Sigmoid colon (tissue), 7 donors: ENCODE results near the gene WBP1. TPM values are rescaled to one million over a fixed set of nuclear protein-coding genes. Genes with fewer than 3 reads are reported as not detected.

Source experiments
- DNase-seq: peaks from one replicate; pipeline ENCODE4 v3.0.0-alpha.2; 2019
- H3K27ac ChIP-seq, 4 donors: fragments of 200-600 bp; sonication (generic); one replicate each; pipeline ENCODE4 v1.5.1; 2016 to 2019; ENCODE audit warnings: mild to moderate bottlenecking in 1 of 4
- H3K27me3 ChIP-seq, 3 donors: fragments of 200-600 bp; sonication (generic); one replicate each; pipeline ENCODE4 v1.5.1; 2019; ENCODE audit warnings: mild to moderate bottlenecking in 1 of 3
- H3K36me3 ChIP-seq, 4 donors: fragments of 200-600 bp; sonication (generic); one replicate each; pipeline ENCODE4 v1.5.1; 2016 to 2019
- H3K4me1 ChIP-seq, 4 donors: fragments of 200-600 bp; sonication (generic); one replicate each; pipeline ENCODE4 v1.5.1; 2017 to 2019
- H3K4me3 ChIP-seq, 4 donors: fragments of 200-600 bp; sonication (generic); one replicate each; pipeline ENCODE4 v1.5.1; 2017 to 2019; ENCODE audit warnings: mild to moderate bottlenecking in 2 of 4, moderate library complexity in 1 of 4
- H3K9me3 ChIP-seq, 4 donors: fragments of 200-600 bp in 3 of 4; sonication (generic) in 3 of 4; one replicate each; pipeline versions ENCODE4 v1.5.1 to v1.6.1; 2013 to 2019
- CTCF ChIP-seq, 4 experiments: fragments of 450-650 bp in 3 of 4; fragments of 200-600 bp in 1 of 4; IDR thresholded peaks; one replicate each; pipeline ENCODE4 v1.5.1; 2016 to 2019; ENCODE audit warnings: antibody characterized with exemption in 4 of 4, mild to moderate bottlenecking in 3 of 4, moderate library complexity in 2 of 4
- EP300 ChIP-seq, 4 donors: sonication (generic); formaldehyde crosslinking; IDR thresholded peaks; one replicate each; pipeline ENCODE4 v1.6.1; 2017; ENCODE audit warnings: antibody characterized with exemption in 4 of 4
- POLR2A ChIP-seq, 2 donors: fragments of 450-650 bp; IDR thresholded peaks; one replicate each; pipeline ENCODE4 v1.6.1; 2016; ENCODE audit warnings: antibody characterized with exemption in 2 of 2, mild to moderate bottlenecking in 2 of 2, moderate library complexity in 2 of 2
- POLR2AphosphoS5 ChIP-seq, 4 donors: sonication (generic); formaldehyde crosslinking; IDR thresholded peaks; one replicate each; pipeline ENCODE4 v1.6.1; 2017; ENCODE audit warnings: antibody characterized with exemption in 4 of 4
- WGBS, 2 donors: extraction: QIAGEN DNeasy Blood & Tissue Kit; methylation state at CpG; one replicate each; pipeline ENCODE4 v1.1.7; 2013; 5-methylcytosine and 5-hydroxymethylcytosine counted together
- intact Hi-C: fragments of 100-400 bp; cut with DNase I; formaldehyde crosslinking; loops from one replicate; pipeline ENCODE4 v1.15.1; 2023
- polyA plus RNA-seq, 3 donors: library from polyadenylated mRNA; stranded (reverse); fragments of 200-250 nt; gene quantifications; one replicate each; pipeline ENCODE4 v1.2.3, GENCODE V29; 2013
- total RNA-seq, 4 donors: library from RNA; depleted of rRNA; stranded (reverse); fragments of >200 nt; gene quantifications; one replicate each; pipeline ENCODE4 v1.1.0, GENCODE V29; 2016
- donor health status: healthy with polysubstance abuse.
- donor health status: Bipolar disorder and iron deficiency.
- donor health status: healthy.

The WBP1 gene
- total and polyA plus RNA-seq, 7 donors, result 59.2 to 89.2 (median 63.1) TPM

- DNase-seq, result no peak
- Histone ChIP-seq H3K27me3 (peaks cover 6 to 27% (median 6%) of the 10 kb centered on the region in 3 donors), H3K27ac (no peak overlapping the region), H3K36me3 (no peaks in the 10 kb centered on the region), H3K4me1 (peaks cover 0 to 23% (median 18%) of the 10 kb centered on the region in 4 donors), H3K9me3 (no peaks in the 10 kb centered on the region), H3K4me3 (no peak overlapping the region)
- TF ChIP-seq CTCF (IDR thresholded peaks at IDR 0.05) (no peak), EP300 (IDR thresholded peaks at IDR 0.05) (no peak), POLR2AphosphoS5 (IDR thresholded peaks at IDR 0.05) (no peak), POLR2A (IDR thresholded peaks at IDR 0.05) (no peak)
- 38 to 63% methylated on average over 5 of the region's 5 CpGs for WGBS, 2 donors
- intact Hi-C loops, result no loop called here
These were observed 13.5 kb upstream of the WBP1 start for GRCh38 chr2:74444498-74445318.

- Histone ChIP-seq H3K27me3 (peaks cover 0 to 11% (median 0%) of the 10 kb centered on the region in 3 donors), H3K4me3 (no peak overlapping the region), H3K27ac (no peak overlapping the region), H3K4me1 (no peaks in the 10 kb centered on the region), H3K9me3 (no peaks in the 10 kb centered on the region), H3K36me3 (no peaks in the 10 kb centered on the region)
- TF ChIP-seq EP300 (IDR thresholded peaks at IDR 0.05) (no peak), POLR2A (IDR thresholded peaks at IDR 0.05) (no peak), POLR2AphosphoS5 (IDR thresholded peaks at IDR 0.05) (no peak), CTCF (IDR thresholded peaks at IDR 0.05) (no peak)
- WGBS, 2 donors, result 46 to 83% methylated on average over 5 of the region's 5 CpGs
- intact Hi-C loops, result no loop called here
- DNase-seq, result no peak
These were observed 10.8 kb upstream of the WBP1 start for GRCh38 chr2:74447230-74447999.

- H3K4me1 ChIP-seq, result no peaks in the 10 kb centered on the region
- DNase-seq, result no peak
- intact Hi-C loops, result no loop called here
- WGBS, 2 donors, result 85 to 88% methylated on average over 2 of the region's 2 CpGs
- no peak for TF ChIP-seq POLR2AphosphoS5 (IDR thresholded peaks at IDR 0.05)
- no peak for TF ChIP-seq POLR2A (IDR thresholded peaks at IDR 0.05)
- TF ChIP-seq EP300 (IDR thresholded peaks at IDR 0.05), result no peak
- TF ChIP-seq CTCF (IDR thresholded peaks at IDR 0.05), result no peak
- no peak overlapping the region for H3K27ac ChIP-seq
- H3K36me3 ChIP-seq, result no peaks in the 10 kb centered on the region
- no peaks in the 10 kb centered on the region for H3K9me3 ChIP-seq
- H3K27me3 ChIP-seq, result no peaks in the 10 kb centered on the region
- no peak overlapping the region for H3K4me3 ChIP-seq
These were observed 9.5 kb upstream of the WBP1 start for GRCh38 chr2:74448771-74449170.

GRCh38 chr2:74450570-74451190, 7.6 kb upstream of the WBP1 start:
- WGBS, 2 donors, result 87 to 92% methylated on average over 3 of the region's 3 CpGs
- no peak overlapping the region for H3K27ac ChIP-seq

More at GRCh38 chr2:74450570-74451190, 7.6 kb upstream of the WBP1 start:
- no peak for DNase-seq
- intact Hi-C loops, result no loop called here
- Histone ChIP-seq H3K4me3 (no peak overlapping the region), H3K4me1 (peaks cover 0 to 11% (median 7%) of the 10 kb centered on the region in 4 donors), H3K36me3 (no peaks in the 10 kb centered on the region), H3K9me3 (no peaks in the 10 kb centered on the region), H3K27me3 (no peaks in the 10 kb centered on the region)
- TF ChIP-seq POLR2A (IDR thresholded peaks at IDR 0.05) (no peak), EP300 (IDR thresholded peaks at IDR 0.05) (no peak), POLR2AphosphoS5 (IDR thresholded peaks at IDR 0.05) (no peak)
